HG03342 (cell line): ENCODE results near the gene OR10A6.

Experiments
- ATAC-seq: cut with Tn5 transposase; IDR thresholded peaks from one replicate; pipeline ENCODE4 v1.9.1; 2021; ENCODE audit warnings: mild to moderate bottlenecking, moderate library complexity; ENCODE audit not compliant: unreplicated experiment

OR10A6 gene

GRCh38 chr11:7882860-7883259 lies 48.2 kb downstream of the OR10A6 start:
- ATAC-seq, result no peak
